Islet precursor cell (in vitro differentiated cells): ENCODE measurements around the gene ITIH3.

ENCODE experiments used
- DNase-seq: peaks from one replicate; pipeline ENCODE4 v3.0.0-alpha.2; 2018

The ITIH3 gene

DNA sequence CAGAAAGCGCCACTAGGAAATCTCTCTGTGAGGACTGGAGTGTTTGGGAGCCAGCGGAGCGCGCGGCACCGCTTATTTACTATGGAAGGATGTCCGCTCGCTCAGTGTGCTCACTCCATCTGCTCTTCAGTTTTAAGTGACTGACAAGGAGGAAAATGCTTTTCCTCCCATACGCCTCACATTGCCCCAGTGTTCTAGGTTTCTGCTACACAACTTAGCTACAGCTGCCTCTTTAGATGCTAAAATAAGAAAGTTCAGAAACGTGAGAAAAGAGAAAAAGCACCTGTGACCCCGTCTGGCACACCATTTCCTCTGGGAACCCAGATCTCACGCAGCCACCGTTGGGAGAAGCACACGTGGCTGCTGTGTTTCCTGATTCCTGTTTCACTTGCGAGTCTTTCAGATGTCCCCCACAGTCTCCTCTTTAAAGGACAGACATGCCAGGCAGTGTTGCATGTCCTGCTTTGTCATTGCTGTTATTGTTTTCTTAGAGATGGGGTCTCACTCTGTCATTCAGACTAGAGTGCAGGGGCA lies 51.9 kb downstream of the ITIH3 start:
- DNase-seq, result no peak

DNA sequence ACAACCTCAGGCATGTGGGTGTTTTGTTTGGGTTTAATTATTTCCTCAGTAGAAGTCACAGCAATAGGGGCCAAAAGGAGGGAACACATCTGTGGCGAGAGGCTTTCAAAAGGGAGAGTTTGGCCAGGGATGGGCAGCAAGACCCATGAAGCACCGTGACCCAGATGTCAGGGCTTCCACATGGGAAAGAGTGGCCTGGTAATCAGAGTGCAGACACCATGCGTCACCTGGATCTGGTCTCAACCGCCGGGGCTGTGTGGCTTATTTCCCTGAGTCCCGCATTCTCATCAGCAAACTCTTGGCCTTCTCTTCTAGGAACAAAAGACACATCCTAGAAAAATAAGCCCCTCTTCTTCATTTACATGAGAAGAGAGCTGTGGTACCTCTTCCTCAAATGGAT lies 52.6 kb downstream of the ITIH3 start:
- DNase-seq, result no peak

DNA sequence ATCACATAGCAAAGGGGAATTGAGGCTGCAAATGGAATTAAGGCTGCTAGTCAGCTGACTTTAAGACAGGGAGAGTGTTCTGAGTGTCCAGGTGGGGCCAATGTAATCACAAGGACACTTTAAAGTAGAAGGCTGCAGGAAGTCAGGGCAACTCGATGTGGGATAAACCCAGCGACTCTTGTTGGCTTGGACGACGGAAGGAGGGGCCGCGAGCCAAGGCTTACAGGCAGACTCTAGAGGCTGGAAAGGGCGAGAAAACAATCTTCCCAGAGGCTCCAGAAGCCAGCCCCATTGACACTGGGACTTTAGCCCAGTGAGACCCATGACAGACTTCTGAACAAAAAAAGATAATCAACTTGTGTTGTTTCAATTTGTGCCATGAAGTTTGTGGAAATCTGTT lies 53.1 kb downstream of the ITIH3 start:
- DNase-seq, result no peak

DNA sequence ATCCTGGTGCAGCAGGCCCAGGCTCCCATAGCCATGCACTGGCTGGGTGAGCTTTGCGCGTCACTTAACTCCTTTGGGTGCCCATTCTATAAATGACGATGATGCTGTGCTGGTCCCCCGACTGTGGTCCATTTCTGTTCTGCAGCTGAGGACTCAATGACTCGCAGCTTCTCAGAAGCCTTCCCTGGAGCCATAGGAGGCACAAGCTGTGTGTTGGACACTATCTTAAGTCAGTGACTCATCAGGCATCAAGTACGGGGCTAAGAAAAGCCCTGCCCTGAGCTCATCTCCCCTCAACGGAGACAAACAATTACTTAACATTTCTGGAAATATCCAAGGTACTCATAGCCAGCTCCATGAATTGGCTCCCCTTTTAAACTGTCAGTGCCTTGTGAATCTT lies 54.0 kb downstream of the ITIH3 start:
- DNase-seq, result no peak

DNA sequence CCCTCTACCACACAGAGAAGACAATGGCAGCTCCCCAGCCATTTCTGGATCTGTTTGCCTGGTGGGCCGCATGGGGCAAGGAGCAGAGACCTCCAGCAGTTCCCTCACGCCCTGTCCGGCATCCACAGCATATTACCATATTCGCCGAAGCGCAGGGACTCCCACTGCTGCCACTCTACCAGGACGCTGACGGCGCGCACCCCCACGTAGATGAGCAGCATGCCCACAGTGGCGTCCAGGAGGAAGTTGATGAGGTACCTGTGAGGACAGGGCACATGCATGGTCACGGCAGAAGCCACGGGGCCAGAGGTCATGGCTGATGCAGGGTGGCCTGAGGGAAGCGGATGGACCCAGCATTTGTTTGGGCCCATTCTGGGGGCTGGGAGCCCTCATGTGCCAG lies 55.1 kb downstream of the ITIH3 start:
- DNase-seq, result no peak

DNA sequence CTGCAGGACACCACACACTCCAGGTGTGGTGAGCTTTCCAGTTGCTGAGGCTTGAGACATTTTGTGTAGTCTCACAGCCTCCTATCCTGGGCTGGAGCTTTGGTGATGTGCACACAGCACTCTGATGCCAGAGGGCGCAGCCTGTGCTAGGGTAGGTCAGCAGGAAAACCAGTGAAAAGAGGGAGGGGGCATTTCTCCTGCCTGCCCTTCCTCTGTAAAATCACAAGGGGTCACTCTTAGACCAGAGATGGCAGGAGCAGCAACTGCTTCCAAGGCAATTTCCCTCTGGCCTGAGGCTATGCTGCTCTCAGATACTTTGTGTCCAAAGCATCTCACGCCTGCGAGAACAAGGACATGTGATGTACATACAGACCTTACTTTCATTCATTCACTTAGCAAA lies 56.8 kb downstream of the ITIH3 start:
- peak; percentile 93 for DNase-seq

DNA sequence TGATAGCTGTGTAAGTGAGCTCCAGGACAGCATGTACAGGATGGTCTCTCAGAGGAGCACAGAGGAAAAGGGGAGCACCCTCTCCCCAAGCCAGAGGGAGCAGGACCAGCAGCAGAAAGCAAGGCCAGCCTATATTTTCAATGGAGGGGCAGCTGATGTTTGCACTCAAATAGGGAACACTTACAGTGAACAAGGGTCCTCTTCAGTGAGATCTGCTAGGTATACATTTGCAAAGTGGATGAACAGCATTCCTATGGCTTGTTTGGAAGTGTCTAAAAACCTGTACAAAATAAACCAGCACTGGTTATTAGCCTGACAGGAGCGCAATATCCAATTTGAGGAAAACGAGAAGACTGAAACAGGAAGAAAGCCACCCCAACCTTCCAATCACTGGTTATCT lies 57.8 kb downstream of the ITIH3 start:
- no peak for DNase-seq

DNA sequence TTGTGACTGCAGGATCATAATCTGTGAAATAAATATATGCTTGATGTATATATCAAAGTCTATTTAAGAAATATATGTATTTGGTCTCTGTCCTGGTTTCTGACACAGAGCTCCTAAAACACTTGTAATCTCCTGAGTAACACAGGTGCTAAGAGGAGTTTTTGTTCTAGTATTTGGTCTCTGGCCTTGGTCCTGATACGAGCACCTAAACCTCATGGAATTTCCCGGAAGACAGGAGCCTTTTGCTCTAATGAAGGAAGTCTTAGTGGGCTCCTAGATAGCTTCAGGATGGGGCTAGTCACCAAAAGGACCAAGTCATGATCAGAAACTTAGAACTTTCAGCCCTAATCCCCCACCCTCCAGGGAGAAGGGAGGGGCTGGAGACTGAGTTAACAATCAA lies 59.4 kb downstream of the ITIH3 start:
- no peak for DNase-seq

DNA sequence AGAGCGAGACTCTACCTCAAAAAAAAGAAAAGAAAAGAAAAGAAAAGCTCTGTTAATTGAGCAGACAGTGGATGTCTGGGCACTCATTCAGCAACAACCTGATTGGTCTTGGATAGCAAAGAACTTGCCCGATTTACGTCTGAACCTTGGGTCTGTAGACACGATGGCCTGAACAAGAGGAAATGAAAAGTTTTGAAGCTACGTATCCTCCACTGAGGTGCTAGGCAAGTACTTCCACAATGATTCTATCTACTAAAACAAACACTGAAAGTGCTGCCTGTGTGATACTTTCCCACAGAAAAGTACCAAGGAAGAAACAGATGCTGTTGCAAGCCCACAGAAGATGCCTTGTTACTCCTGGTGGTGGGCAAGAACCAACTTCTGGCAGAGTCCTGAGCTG lies 62.1 kb downstream of the ITIH3 start:
- no peak for DNase-seq

DNA sequence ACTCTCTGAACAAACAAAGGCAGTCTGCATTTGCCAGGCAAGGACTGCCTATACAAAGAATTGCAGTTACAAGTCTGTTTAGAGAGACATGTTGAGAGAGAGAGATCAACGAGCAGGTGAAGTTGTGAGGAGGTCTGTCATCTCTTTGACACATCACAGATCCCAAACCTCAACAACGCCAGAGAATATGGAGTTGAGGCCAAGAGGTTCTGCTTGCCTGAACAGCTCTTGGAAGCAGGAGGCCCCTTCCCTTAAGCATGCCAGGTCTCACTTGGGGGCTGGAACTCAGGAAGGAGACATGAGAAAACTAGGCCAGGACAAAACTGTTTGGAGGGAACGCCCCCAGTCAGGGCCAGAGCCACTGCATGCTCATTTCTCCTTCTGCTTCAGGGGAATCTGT lies 62.5 kb downstream of the ITIH3 start:
- DNase-seq, result no peak

DNA sequence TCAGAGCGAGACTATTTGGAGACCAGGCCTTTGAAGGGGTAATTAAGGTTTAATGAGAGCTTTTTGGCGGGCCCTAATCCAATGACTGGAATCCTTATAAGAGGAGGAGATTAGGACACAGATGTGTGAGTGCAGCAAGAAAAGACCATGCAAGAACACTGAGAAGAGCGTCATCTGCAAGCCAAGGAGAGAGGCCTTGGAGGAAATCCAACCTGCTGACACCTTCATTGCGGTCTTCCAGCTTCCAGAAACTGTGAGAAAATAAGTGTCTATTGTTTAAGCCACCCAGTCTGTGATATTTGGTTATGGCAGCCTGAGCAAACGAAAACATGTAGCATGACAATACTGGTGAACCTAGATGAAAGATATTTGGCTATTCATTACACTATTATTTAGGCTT lies 63.3 kb downstream of the ITIH3 start:
- no peak for DNase-seq
